ENCODE measurements around the gene PDXK. TPM values are rescaled to one million over a fixed set of nuclear protein-coding genes. Genes with fewer than 3 reads are reported as not detected.

The PDXK gene
- total and polyA plus RNA-seq, 4 donors, result 25.8 to 94.4 (median 64.5) TPM

DNA sequence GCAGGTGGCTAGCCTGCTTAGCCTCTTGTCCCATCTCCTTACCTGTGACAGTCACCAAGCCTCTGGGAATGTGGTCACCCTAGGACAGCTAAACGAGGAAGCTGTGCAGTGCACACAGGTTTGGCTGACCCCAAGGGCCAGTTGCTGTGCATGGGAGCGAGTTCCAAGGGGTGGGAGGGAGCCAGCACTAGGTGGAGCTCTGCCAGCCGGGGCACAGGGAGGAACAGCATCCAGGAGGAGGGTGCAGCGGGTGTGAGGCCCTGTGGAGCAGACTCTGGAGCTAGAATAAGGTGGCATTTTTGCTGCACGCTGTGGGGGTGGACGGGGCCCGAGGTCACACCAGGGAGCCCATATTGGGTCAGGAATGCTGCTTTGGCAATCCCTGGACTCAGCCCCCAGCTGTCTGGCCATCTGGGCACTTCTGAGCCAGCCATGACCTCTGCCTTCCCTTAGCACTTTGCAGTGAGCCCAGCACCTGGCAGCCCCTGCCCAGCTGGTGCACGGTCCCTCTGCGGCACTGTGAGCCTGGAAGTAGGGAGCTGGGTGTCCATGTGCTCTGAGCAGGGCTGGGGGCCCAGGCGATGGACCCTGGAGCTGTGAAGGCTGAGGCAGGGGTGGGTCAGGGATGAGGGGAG lies 8.7 kb downstream of the PDXK start:
- Histone ChIP-seq H3K9me3 (ENCODE audit: control insufficient read depth, low read length) (no peaks in the 10 kb centered on the region), H3K36me3 (ENCODE audit: control insufficient read depth in 1 of 2, insufficient read depth in 2 of 2, low read length in 1 of 2) (no peaks in the 10 kb centered on the region), H3K4me3 (ENCODE audit: low read length in 2 of 2) (no peak overlapping the region), H3K27ac (ENCODE audit: low read depth in 1 of 2, low read length in 2 of 2) (peak overlapping the region; percentile 70 to 98), H3K4me1 (ENCODE audit: control insufficient read depth in 1 of 2, insufficient read depth in 2 of 2, low read length in 2 of 2) (no peaks in the 10 kb centered on the region), H3K27me3 (ENCODE audit: control insufficient read depth in 1 of 2, insufficient read depth in 2 of 2, low read length in 1 of 2) (no peaks in the 10 kb centered on the region)
- ATAC-seq (ENCODE audit: low FRiP score) (peak; percentile 9), DNase-seq (peak in 1 of 2 donors; percentile 77)
- WGBS, 2 donors, result 5 to 7% methylated on average over 10 of the region's 10 CpGs
- intact Hi-C loops (cut with DNase I), result loop anchor here in 1 of 2 donors (10.0 kb wide), 1 partner anchor 47 kb away; the partner anchor contains the start of gene CSTB

DNA sequence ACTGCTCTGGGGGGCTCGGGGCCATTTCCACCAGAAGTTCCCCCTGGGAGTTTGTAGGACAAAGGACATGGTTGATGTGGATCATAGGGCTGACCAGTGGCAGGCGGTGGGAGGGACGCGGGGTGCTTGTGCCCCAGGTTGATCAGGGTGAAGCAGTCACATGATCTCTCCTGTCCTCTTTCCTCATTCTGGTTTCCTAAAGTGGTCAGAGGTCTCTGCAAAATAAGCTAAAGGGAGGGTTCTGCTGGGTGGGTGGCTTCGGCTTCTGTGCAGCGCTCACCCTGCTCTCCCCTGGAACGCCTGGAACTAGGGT lies 9.2 kb downstream of the PDXK start:
- no peaks in the 10 kb centered on the region for H3K9me3 ChIP-seq (ENCODE audit: control insufficient read depth, low read length)
- H3K27me3 ChIP-seq (ENCODE audit: control insufficient read depth in 1 of 2, insufficient read depth in 2 of 2, low read length in 1 of 2), result no peaks in the 10 kb centered on the region
- H3K4me1 ChIP-seq (ENCODE audit: control insufficient read depth in 1 of 2, insufficient read depth in 2 of 2, low read length in 2 of 2), result no peaks in the 10 kb centered on the region
- no peaks in the 10 kb centered on the region for H3K36me3 ChIP-seq (ENCODE audit: control insufficient read depth in 1 of 2, insufficient read depth in 2 of 2, low read length in 1 of 2)
- DNase-seq, result no peak
- H3K4me3 ChIP-seq (ENCODE audit: low read length in 2 of 2), result no peak overlapping the region
- intact Hi-C loops (cut with DNase I), result loop anchor here in 1 of 2 donors (10.0 kb wide), 1 partner anchor 47 kb away; the partner anchor contains the start of gene CSTB
- WGBS, 2 donors, result 13% methylated on average over 6 to 7 of the region's 7 CpGs
- peak overlapping the region; percentile 50 to 98 for H3K27ac ChIP-seq (ENCODE audit: low read depth in 1 of 2, low read length in 2 of 2)
- peak; percentile 11 for ATAC-seq (ENCODE audit: low FRiP score)

DNA sequence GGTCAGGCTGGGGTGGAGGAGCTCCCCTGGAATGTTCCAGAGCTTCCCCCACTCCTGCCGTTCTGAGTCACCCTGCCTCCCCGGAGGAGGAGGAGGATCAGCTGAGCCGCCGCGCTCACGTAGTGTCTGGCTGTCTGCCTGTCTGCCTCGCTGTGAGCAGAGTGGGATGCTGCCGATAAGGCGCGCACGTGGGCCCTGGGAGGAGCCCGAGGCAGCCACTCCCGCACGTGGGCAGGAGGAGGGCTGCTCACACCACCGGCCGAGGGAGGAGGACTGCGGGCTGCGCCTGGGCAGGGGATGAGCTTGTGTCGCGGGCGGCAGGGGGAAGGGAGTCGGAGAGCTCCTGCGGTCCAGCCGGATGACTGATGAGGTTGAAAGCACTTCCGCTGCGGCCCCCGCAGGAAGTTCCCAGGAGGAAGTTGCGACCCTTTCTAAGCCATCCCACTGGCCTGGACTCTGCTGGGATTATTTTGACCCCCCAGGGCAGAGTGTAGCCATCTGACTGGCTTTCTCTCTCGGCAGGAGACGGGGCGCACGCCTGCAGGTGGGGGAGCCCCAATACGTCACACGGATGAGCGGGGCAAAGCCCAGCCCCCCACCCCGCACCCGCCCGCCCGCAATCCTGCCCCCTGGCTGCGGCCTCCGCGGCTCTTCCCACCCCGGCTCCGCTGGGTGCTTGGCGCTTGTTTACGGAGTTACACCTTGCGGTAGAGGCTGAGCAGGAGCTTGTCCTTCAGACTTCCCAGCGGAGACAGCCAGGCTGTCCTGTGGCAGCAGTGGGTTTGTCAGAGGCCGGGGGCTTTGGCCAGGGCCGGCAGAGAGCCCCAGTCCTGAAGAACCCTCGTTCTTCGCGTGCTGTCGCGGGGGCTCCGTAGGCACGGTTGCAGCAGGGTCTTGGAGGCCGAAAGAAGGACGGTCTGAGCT lies 9.8 kb downstream of the PDXK start:
- ATAC-seq (ENCODE audit: low FRiP score) (peak; percentile 93), DNase-seq (peak; percentile 98)
- intact Hi-C loops (cut with DNase I), result loop anchor here in 1 of 2 donors (10.0 kb wide), 1 partner anchor 46 kb away; the partner anchor contains the start of gene CSTB
- Histone ChIP-seq H3K27me3 (ENCODE audit: control insufficient read depth in 1 of 2, insufficient read depth in 2 of 2, low read length in 1 of 2) (no peaks in the 10 kb centered on the region), H3K4me3 (ENCODE audit: low read length in 2 of 2) (peak overlapping the region; percentile 29 to 37), H3K36me3 (ENCODE audit: control insufficient read depth in 1 of 2, insufficient read depth in 2 of 2, low read length in 1 of 2) (no peaks in the 10 kb centered on the region), H3K9me3 (ENCODE audit: control insufficient read depth, low read length) (no peaks in the 10 kb centered on the region), H3K4me1 (ENCODE audit: control insufficient read depth in 1 of 2, insufficient read depth in 2 of 2, low read length in 2 of 2) (no peaks in the 10 kb centered on the region), H3K27ac (ENCODE audit: low read depth in 1 of 2, low read length in 2 of 2) (peak overlapping the region in 1 of 2 donors; percentile 98)
- WGBS, 2 donors, result 11% methylated on average over 52 to 59 of the region's 59 CpGs

DNA sequence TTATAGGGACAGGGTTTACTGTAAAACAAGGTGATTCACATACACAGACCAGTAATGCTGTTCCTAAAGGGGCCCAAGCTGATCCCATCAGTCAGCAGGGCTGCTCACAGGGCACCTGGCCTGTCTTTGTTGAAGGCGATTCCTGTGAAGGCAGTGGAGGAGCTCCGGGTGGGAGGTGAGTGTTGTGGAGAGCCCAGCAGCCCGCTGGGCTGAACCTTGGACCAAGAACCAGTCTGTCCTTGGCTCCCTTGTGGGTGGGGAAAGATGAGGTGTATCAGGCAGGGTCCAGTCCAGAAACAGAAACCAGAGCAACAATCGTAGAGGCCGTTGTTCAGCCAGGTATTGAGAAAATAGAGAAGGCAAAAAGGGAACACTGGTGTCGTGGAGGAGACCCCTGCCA lies 12.5 kb downstream of the PDXK start:
- H3K27me3 ChIP-seq (ENCODE audit: control insufficient read depth in 1 of 2, insufficient read depth in 2 of 2, low read length in 1 of 2), result no peaks in the 10 kb centered on the region
- 31 to 41% methylated on average over 6 of the region's 6 CpGs for WGBS, 2 donors

DNA sequence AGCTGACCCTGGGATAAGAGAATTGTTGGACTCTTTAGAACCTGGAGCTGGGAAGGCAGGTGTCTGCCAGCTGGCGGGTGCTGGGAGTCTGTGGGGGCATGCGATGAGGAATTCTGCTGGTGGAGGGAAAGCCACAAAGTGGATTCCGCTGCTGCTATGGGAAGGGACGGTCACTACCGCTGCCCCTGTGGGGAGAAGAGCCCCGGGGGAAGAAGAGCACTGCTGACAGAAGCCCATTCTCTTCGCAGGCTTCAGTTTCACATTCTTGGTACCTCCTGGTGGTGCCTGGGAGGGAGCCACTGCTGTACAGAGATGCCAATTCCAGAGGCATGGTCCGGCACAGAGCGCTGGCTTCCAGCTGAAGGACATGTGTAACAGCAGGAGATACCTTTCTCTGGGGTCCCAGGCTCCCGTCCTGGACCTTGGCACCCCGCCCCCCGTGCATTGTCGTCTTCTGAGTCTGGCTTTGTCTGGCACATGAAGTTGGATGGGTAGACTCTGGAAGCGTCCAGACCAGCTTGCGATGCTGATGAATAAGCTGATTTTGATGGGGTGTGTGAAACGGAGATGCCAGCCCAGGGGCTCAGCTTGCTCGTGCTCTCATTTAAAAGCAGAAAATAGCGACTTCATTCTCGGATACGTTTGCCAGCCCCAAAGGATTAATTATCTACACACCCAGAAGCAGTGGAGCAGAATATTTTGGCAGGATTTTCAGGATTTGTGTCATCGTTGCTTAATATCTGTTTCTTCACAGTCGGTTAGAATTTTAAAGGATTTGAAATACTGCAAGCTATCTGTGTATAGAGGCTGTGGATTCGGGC lies 13.2 kb downstream of the PDXK start:
- intact Hi-C loops (cut with DNase I), result loop anchor here in 1 of 2 donors (5.0 kb wide), 1 partner anchor 35 kb away; no protein-coding TSS in a partner anchor
- no peak overlapping the region for H3K27ac ChIP-seq (ENCODE audit: low read depth in 1 of 2, low read length in 2 of 2)
- ATAC-seq (ENCODE audit: low FRiP score) (no peak), DNase-seq (peak; percentile 42 to 74)
- H3K36me3 ChIP-seq (ENCODE audit: control insufficient read depth in 1 of 2, insufficient read depth in 2 of 2, low read length in 1 of 2), result no peaks in the 10 kb centered on the region
- 28 to 43% methylated on average over 23 of the region's 23 CpGs for WGBS, 2 donors
- no peaks in the 10 kb centered on the region for H3K9me3 ChIP-seq (ENCODE audit: control insufficient read depth, low read length)
- H3K4me1 ChIP-seq (ENCODE audit: control insufficient read depth in 1 of 2, insufficient read depth in 2 of 2, low read length in 2 of 2), result no peaks in the 10 kb centered on the region
- H3K27me3 ChIP-seq (ENCODE audit: control insufficient read depth in 1 of 2, insufficient read depth in 2 of 2, low read length in 1 of 2), result no peaks in the 10 kb centered on the region
- H3K4me3 ChIP-seq (ENCODE audit: low read length in 2 of 2), result no peak overlapping the region

More for the DNA sequence above, 12.5 kb downstream of the PDXK start:
- Histone ChIP-seq H3K4me3 (ENCODE audit: low read length in 2 of 2) (no peak overlapping the region), H3K4me1 (ENCODE audit: control insufficient read depth in 1 of 2, insufficient read depth in 2 of 2, low read length in 2 of 2) (no peaks in the 10 kb centered on the region), H3K9me3 (ENCODE audit: control insufficient read depth, low read length) (no peaks in the 10 kb centered on the region), H3K27ac (ENCODE audit: low read depth in 1 of 2, low read length in 2 of 2) (no peak overlapping the region), H3K36me3 (ENCODE audit: control insufficient read depth in 1 of 2, insufficient read depth in 2 of 2, low read length in 1 of 2) (no peaks in the 10 kb centered on the region)
- DNase-seq, result no peak
- no peak for ATAC-seq (ENCODE audit: low FRiP score)
- intact Hi-C loops (cut with DNase I), result loop anchor here in 1 of 2 donors (5.0 kb wide), 1 partner anchor 34 kb away; no protein-coding TSS in a partner anchor

DNA sequence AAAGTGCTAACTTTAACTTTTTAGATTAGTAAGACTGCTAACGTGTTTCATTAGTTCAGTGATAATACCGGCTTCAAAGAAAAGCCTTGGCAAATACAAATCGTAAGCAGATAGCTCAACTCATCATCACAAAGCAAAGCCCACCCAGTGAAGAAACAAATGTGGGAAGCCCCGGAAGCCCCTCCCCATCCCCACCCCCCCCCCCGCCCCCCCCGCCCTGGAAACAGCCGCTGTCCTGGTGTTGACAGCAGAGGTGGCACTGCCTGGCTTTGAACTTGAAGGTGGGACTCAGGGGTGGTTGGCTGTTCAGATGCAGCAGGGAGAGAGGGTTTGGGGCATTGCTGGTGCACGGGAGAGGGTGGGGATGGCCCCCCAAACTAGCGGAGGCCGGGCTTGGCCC lies 14.1 kb downstream of the PDXK start:
- DNase-seq (no peak), ATAC-seq (ENCODE audit: low FRiP score) (no peak)
- 76 to 81% methylated on average over 9 to 10 of the region's 10 CpGs for WGBS, 2 donors
- H3K36me3 ChIP-seq (ENCODE audit: control insufficient read depth in 1 of 2, insufficient read depth in 2 of 2, low read length in 1 of 2), result no peaks in the 10 kb centered on the region
- intact Hi-C loops (cut with DNase I), result loop anchor here in 1 of 2 donors (5.0 kb wide), 1 partner anchor 36 kb away; no protein-coding TSS in a partner anchor
- H3K4me1 ChIP-seq (ENCODE audit: control insufficient read depth in 1 of 2, insufficient read depth in 2 of 2, low read length in 2 of 2), result no peaks in the 10 kb centered on the region
- H3K27ac ChIP-seq (ENCODE audit: low read depth in 1 of 2, low read length in 2 of 2), result no peak overlapping the region
- no peaks in the 10 kb centered on the region for H3K9me3 ChIP-seq (ENCODE audit: control insufficient read depth, low read length)
- H3K4me3 ChIP-seq (ENCODE audit: low read length in 2 of 2), result no peak overlapping the region
- H3K27me3 ChIP-seq (ENCODE audit: control insufficient read depth in 1 of 2, insufficient read depth in 2 of 2, low read length in 1 of 2), result no peaks in the 10 kb centered on the region

DNA sequence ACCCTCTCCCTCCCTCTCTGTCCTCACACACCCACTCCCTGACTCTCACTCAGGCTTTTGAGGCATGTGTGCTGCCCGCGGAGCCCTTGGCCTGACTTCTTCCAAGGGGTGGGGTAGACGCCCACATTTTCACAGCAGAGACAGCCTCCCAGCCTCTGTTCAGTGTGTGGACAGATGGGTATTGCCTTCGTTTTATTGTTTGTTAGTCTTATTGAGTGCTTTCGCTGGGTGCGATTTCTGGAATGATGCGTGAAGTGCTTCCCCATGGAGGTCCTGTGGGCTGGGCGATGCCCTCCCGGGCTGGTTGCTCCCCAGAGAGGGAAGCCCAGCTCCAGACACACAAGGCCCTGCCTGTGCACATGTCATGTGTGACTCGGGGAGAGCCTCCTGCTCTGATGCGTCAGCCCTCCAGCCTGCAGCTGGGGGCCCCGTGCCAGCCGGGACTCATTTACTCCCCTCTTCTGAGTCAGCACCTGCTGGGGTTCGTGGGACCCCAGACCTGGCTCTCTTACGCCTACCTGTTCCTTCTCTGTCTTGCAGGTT lies 14.7 kb downstream of the PDXK start:
- no peak overlapping the region for H3K27ac ChIP-seq (ENCODE audit: low read depth in 1 of 2, low read length in 2 of 2)
- WGBS, 2 donors, result 66 to 69% methylated on average over 15 of the region's 15 CpGs
- no peaks in the 10 kb centered on the region for H3K36me3 ChIP-seq (ENCODE audit: control insufficient read depth in 1 of 2, insufficient read depth in 2 of 2, low read length in 1 of 2)
- no peak overlapping the region for H3K4me3 ChIP-seq (ENCODE audit: low read length in 2 of 2)
- no peaks in the 10 kb centered on the region for H3K27me3 ChIP-seq (ENCODE audit: control insufficient read depth in 1 of 2, insufficient read depth in 2 of 2, low read length in 1 of 2)
- ATAC-seq (ENCODE audit: low FRiP score), result no peak
- no peaks in the 10 kb centered on the region for H3K9me3 ChIP-seq (ENCODE audit: control insufficient read depth, low read length)
- no peaks in the 10 kb centered on the region for H3K4me1 ChIP-seq (ENCODE audit: control insufficient read depth in 1 of 2, insufficient read depth in 2 of 2, low read length in 2 of 2)
- intact Hi-C loops (cut with DNase I), result loop anchor here in 1 of 2 donors (5.0 kb wide), 1 partner anchor 36 kb away; no protein-coding TSS in a partner anchor
- peak; percentile 49 to 78 for DNase-seq

All from aorta (tissue), 5 donors.